Measurements from ENCODE around the gene ARHGEF25.

GRCh38 chr12:57611108-57611826, at the start of gene ARHGEF25:
- TF ChIP-seq CTCF (conservative IDR thresholded peaks at IDR 0.05; ENCODE audit: low read depth, low read length) (no peak), EZH2 (IDR thresholded peaks at IDR 0.05; ENCODE audit: borderline replicate concordance, low read depth, low read length, poor library complexity, severe bottlenecking) (no peak)
